IPS-NIHi7 (cell line): Measurements from ENCODE around the gene MAP3K8.
"Not testable (repeated sequence)": the region's sequence is repeated elsewhere in the genome, so short reads cannot be mapped to it uniquely, and the experiment has no call there.

Experiments used
- DNase-seq: peaks from one replicate; pipeline ENCODE4 v3.0.0; 2012; ENCODE audit warnings: mixed read lengths; ENCODE audit errors: extremely low spot score

Gene MAP3K8

GRCh38 chr10:30422981-30423654 lies 10.9 kb upstream of the MAP3K8 start:
- peak; percentile 67 for DNase-seq

GRCh38 chr10:30423655-30424275 lies 10.2 kb upstream of the MAP3K8 start:
- not testable (repeated sequence) for DNase-seq

DNA sequence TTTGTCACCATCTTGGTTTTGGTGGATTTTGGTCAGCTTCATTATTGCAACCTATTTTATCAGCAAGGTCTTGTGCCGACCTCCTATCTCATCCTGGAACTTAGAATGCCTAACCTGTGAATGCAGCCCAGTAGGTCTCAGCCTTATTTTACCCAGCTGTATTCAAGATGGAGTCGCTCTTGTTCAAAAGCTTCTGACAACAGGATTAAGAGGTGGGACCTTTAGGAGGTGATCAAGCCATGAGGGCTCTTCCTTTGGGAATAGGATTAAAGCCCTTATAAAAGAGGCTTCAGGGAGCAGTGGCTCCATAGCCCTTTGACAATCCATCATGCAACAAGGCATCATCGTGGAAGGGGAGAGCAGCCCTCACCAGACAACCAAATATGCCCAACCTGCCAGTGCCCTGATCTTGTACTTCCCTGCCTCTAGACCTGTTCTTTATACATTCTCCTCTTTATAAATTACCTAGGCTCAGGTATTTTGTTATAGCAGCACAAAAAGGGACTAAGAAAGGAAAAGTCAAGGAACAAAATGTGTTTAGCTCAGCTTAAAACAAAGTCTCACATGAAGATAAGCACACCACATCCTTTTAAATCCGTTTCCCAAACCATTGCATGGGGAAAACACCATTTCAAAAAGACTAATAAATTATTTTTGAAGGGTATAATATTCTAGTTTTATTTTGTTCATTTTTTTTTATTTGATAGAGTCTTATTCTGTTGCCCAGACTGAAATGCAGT lies 8.5 kb upstream of the MAP3K8 start:
- DNase-seq: no peak

GRCh38 chr10:30430544-30431298 lies 3.3 kb upstream of the MAP3K8 start:
- no peak for DNase-seq

DNA sequence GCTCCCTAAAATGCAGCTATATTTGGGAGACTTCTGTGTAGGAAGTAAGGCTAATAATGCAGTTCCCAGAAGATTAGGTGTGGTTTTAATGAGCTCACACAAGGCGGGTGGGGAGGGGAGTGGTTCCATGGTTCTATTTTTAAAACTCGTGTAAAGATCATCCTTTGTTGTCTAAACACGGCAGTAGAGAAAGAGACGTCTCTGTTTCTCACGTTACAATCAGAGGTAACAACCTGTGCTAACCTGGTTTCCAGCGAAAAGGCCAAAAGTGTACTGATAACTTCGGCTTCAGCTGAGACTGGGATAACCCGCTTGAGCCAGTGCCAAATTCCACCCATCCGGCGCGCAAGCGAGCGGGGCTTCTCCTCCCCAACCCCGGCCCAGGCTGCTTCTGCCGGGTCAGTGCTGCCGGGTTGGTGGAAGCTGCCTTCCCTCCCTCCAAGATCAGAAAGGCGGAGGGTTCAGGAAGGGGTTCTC lies 2.5 kb upstream of the MAP3K8 start:
- no peak for DNase-seq

DNA sequence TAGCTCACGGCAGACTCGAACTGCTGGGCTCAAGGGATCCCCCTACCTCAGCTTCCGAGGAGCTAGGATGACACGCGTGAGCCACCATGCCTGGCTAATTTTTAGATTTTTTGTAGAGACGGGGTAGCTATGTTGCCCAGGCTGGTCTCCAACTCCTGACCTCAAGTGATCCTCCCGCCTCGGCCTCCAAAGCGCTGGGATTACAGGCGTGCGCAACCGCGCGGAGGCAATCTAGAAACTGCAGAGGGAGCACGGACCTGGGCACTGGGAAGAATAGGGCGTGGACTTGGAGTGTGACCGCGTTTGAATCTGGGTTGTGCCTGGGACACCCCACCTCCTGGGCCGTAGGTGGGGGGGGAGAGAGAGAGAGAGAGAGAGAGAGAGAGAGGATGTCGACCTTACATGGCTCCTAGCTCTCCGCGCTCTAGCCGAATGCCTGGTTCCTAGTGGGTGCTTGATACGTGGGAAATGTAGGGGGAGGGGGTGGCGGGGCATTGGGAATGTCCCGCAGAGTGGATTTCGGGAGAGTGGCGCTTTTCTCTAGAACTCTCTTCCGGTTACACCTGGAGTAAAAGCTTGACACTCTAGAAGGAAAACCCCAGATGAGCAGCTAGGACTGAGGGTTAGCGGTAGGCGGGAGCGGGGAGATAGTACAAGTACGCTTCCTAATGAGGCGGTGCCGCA lies 1.2 kb upstream of the MAP3K8 start:
- no peak for DNase-seq

DNA sequence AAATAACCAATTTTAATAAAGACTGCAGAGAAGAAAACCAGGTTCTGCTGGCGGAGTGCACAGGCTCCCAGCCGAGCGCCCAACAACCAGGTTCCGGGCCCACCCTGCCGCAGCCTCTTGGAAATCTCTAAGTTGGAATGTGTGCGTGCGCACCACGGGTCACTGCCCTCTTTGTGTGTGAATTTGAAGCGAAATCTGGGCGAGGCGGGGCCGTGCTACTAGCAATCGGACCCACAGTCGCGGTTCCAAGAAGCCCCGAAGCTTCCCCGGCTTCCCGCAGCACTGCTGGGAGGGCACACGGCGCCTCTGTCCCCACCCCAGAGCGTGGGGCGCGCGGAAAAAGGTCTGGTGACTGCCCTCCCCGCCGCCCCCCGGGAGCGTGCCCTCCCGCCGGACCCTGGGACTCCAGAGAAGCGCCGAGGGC lies 666 bp upstream of the MAP3K8 start:
- peak; percentile 55 for DNase-seq

GRCh38 chr10:30434273-30435072 lies 489 bp downstream of the MAP3K8 start:
- peak; percentile 60 for DNase-seq

GRCh38 chr10:30435073-30435422 lies 1.1 kb downstream of the MAP3K8 start:
- no peak for DNase-seq

GRCh38 chr10:30435499-30436167 lies 1.6 kb downstream of the MAP3K8 start:
- DNase-seq: not testable (repeated sequence)

GRCh38 chr10:30436191-30436611 lies 2.2 kb downstream of the MAP3K8 start:
- peak; percentile 57 for DNase-seq

DNA sequence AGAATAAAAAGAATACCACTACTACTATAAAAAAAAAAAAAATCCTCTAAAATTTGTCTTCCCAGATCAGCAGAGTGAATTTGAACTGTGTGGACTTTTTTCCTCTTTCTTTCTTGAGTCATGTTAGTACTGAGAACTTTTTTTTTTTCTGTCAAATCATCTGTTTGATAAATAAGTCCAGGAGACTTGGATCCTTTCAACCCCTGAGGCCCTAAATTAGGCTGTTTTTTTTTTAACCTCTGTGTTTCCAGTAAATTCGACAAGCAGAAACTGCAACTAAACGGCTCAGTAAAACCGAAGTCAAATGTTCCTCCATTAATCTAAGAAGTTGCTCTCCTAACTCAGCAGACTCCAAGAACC lies 2.7 kb downstream of the MAP3K8 start:
- DNase-seq: no peak

GRCh38 chr10:30437031-30437841 lies 3.3 kb downstream of the MAP3K8 start:
- DNase-seq: no peak

- DNase-seq: no peak
Measured at GRCh38 chr10:30438021-30438850, 4.3 kb downstream of the MAP3K8 start.

GRCh38 chr10:30439931-30440330 lies 5.9 kb downstream of the MAP3K8 start:
- no peak for DNase-seq

DNA sequence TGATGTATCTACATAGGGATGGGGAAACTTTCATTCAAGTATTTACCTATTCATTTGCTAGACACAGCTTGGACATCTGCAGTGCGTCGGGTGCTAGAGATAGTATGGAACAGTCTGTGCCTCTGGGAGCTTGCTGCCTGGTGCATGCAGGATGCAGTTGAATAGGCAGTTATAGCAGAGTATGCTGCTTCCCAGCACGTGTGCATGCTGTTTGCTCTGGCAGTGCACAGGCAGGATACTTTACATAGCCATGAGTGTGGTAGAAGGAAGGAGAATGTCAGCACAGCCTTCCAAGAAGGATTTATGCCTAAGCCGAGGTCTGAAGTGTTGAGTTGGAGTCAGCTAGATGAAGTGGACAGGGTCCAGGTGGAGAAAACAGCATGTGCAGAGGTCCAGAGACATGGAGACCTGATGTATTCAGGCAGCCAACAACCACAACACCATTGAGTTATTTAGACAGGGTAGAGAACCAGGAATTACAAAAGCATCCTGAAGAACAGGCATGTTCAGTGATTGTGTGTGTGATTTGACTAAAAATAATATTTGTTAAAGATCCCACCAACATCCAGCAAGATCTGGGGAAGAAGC lies 8.1 kb downstream of the MAP3K8 start:
- no peak for DNase-seq

GRCh38 chr10:30443049-30443448 lies 9.1 kb downstream of the MAP3K8 start:
- no peak for DNase-seq

GRCh38 chr10:30445711-30446110 lies 11.7 kb downstream of the MAP3K8 start:
- DNase-seq: no peak
